Vagina (tissue), 2 donors: Measurements from ENCODE around the gene TENM4. TPM values are rescaled to one million over a fixed set of nuclear protein-coding genes. Genes with fewer than 3 reads are reported as not detected.
A peak's percentile ranks its signal among the peaks of the same experiment; 100 is the strongest.

Source experiments
- DNase-seq, 2 donors: peaks; one replicate each; pipeline ENCODE4 v3.0.0-alpha.2; 2017; ENCODE audit errors: extremely low spot score in 2 of 2
- H3K27ac ChIP-seq: fragments of 200-600 bp; sonication (generic); one replicate; pipeline ENCODE4 v1.5.1; 2019
- H3K27me3 ChIP-seq: fragments of 200-600 bp; sonication (generic); one replicate; pipeline ENCODE4 v1.5.1; 2019
- H3K36me3 ChIP-seq, 2 donors: fragments of 200-600 bp; sonication (generic); one replicate each; pipeline ENCODE4 v1.5.1; 2017 to 2019
- H3K4me1 ChIP-seq: fragments of 200-600 bp; sonication (generic); one replicate; pipeline ENCODE4 v1.5.1; 2019
- H3K4me3 ChIP-seq, 2 donors: fragments of 200-600 bp; sonication (generic); 1 replicate in 1 of 2; 2 replicates in 1 of 2; pipeline ENCODE4 v1.5.1; 2016 to 2019
- H3K9me3 ChIP-seq: fragments of 200-600 bp; sonication (generic); one replicate; pipeline ENCODE4 v1.5.1; 2019
- CTCF ChIP-seq, 3 experiments: fragments of 450-650 bp in 2 of 3; fragments of 200-600 bp in 1 of 3; sonication (generic) in 1 of 3; IDR thresholded peaks; one replicate each; pipeline ENCODE4 v1.5.1; 2017 to 2019; ENCODE audit warnings: antibody characterized with exemption in 3 of 3, mild to moderate bottlenecking in 2 of 3, moderate library complexity in 2 of 3
- POLR2A ChIP-seq, 2 donors: fragments of 450-650 bp; IDR thresholded peaks; one replicate each; pipeline ENCODE4 v1.6.1; 2017; ENCODE audit warnings: antibody characterized with exemption in 2 of 2, mild to moderate bottlenecking in 2 of 2, moderate library complexity in 2 of 2
- POLR2AphosphoS5 ChIP-seq, 2 donors: sonication (generic); formaldehyde crosslinking; IDR thresholded peaks; one replicate each; pipeline ENCODE4 v1.9.0; 2017; ENCODE audit warnings: antibody characterized with exemption in 2 of 2, mild to moderate bottlenecking in 2 of 2, low read depth in 1 of 2; ENCODE audit not compliant: insufficient read depth in 1 of 2
- intact Hi-C: fragments of 100-400 bp; cut with DNase I; formaldehyde crosslinking; loops from one replicate; pipeline ENCODE4 v1.15.1; 2023
- total RNA-seq: library from RNA; depleted of rRNA; stranded (reverse); fragments of >200 nt; gene quantifications from one replicate; pipeline ENCODE4 v1.2.3, GENCODE V29; 2016

The TENM4 gene
- total RNA-seq, 1 donor from 2014 or later: 12.5 TPM

DNA sequence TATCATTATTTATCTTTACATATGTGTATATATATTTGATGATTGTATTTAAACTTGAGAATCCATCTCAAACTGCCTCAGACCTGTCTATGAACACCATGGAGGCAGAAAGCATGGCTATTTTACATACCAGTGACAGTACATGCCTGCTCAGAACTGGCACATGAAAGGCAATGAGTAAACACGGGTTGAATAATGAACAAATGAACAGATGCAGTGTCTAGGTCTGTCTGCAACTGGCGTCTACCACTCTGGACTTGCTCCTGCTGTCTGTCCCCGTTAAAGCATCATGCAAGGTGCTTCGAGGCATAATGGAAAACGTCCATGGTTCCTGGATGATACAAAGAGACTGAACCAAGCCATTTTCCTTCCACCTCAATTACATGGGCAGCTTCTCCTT, 594.6 kb downstream of the TENM4 start:
- Histone ChIP-seq H3K4me3 (no peak overlapping the region), H3K36me3 (no peaks in the 10 kb centered on the region), H3K27ac (no peak overlapping the region), H3K4me1 (no peaks in the 10 kb centered on the region), H3K9me3 (no peaks in the 10 kb centered on the region), H3K27me3 (no peaks in the 10 kb centered on the region)
- TF ChIP-seq POLR2A (IDR thresholded peaks at IDR 0.05) (no peak), CTCF (IDR thresholded peaks at IDR 0.05) (no peak), POLR2AphosphoS5 (IDR thresholded peaks at IDR 0.05; ENCODE audit: insufficient read depth in 1 of 2, low read depth in 1 of 2) (no peak)
- no peak for DNase-seq
- intact Hi-C loops: no loop called here

DNA sequence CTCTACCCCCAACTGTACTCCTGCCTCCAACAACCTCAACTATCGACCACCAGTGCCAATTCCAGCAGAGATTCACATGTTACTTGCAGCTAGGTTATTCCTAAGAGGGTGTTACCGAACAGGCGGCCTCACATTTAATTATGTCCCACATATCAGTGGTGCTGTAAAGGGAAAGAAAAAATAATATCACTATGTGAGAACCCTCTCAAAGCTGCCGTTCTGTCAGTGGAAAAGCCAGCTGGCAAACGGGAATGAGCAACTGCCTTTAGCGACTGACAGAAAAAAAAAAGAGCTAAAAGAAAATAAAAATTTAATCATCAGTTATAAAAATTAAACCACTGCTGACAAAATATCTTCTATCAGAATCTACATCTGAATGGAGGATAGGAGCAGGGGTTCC, 595.3 kb downstream of the TENM4 start:
- no peak for TF ChIP-seq POLR2AphosphoS5 (IDR thresholded peaks at IDR 0.05; ENCODE audit: insufficient read depth in 1 of 2, low read depth in 1 of 2)
- no peak for TF ChIP-seq CTCF (IDR thresholded peaks at IDR 0.05)
- no peak for TF ChIP-seq POLR2A (IDR thresholded peaks at IDR 0.05)
- no peak overlapping the region for H3K4me3 ChIP-seq
- intact Hi-C loops: no loop called here

DNA sequence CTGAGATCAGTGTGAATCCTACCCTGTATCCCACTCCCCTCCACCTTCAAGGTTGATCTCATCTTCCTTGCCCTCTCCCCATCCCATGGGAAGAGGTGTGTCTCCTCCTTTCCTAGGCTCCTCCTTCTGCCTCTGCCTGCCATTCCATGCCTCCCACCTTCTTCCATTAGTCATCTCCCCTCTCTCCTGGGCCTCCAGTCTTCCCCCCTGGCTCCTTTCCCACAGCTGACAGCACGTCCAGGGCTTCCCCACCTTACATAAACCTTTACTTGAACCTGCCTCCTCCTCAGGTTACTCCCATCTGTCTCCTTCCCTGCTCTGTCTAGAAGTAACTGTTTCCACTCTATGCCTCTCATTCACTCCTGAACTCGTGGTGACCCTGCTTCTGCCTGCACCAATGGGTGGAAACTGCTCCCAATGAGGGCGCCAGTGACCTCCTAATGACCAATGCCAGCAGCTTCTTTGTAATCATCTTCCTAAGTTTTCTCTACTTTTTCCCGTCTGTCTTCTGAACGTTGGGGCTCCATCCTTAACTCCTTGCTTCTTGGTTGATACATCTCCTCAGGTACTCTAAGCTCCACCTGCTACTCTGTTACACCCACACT, 599.3 kb downstream of the TENM4 start:
- Histone ChIP-seq H3K27ac (peak overlapping the region; percentile 45), H3K9me3 (no peaks in the 10 kb centered on the region)

More for the DNA sequence above, 595.3 kb downstream of the TENM4 start:
- H3K36me3 ChIP-seq: no peaks in the 10 kb centered on the region
- H3K9me3 ChIP-seq: no peaks in the 10 kb centered on the region
- H3K27ac ChIP-seq: no peak overlapping the region
- no peak for DNase-seq
- H3K27me3 ChIP-seq: no peaks in the 10 kb centered on the region
- peaks cover 7% of the 10 kb centered on the region for H3K4me1 ChIP-seq

DNA sequence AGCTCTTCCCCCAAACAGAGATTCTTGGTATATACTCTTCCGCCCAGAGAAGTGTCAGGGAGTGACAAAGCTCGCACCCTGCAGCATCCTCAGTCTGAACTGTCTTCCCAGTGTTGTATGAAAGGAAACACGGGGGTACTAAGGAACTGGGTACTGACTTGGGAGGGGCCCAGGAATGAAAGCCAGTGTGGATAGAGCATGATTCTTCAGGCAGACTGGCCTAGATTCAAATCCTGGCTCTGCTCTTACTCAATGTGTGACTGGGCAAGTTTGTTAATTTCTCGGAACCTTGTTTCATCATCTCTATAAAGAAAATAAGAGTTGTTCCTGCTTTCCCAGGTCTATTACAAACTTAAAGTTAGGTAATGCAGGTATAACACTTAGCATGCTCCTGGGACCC, 600.2 kb downstream of the TENM4 start:
- DNase-seq: no peak
- TF ChIP-seq POLR2A (IDR thresholded peaks at IDR 0.05) (no peak), POLR2AphosphoS5 (IDR thresholded peaks at IDR 0.05; ENCODE audit: insufficient read depth in 1 of 2, low read depth in 1 of 2) (no peak), CTCF (IDR thresholded peaks at IDR 0.05) (no peak)
- Histone ChIP-seq H3K4me3 (no peak overlapping the region), H3K9me3 (no peaks in the 10 kb centered on the region), H3K27ac (peak overlapping the region; percentile 45), H3K27me3 (no peaks in the 10 kb centered on the region), H3K36me3 (no peaks in the 10 kb centered on the region), H3K4me1 (peaks cover 8% of the 10 kb centered on the region)
- intact Hi-C loops: no loop called here

More for the DNA sequence above, 599.3 kb downstream of the TENM4 start:
- DNase-seq: no peak
- no peaks in the 10 kb centered on the region for H3K27me3 ChIP-seq
- intact Hi-C loops: no loop called here
- no peak for TF ChIP-seq POLR2AphosphoS5 (IDR thresholded peaks at IDR 0.05; ENCODE audit: insufficient read depth in 1 of 2, low read depth in 1 of 2)
- no peak for TF ChIP-seq POLR2A (IDR thresholded peaks at IDR 0.05)
- no peak for TF ChIP-seq CTCF (IDR thresholded peaks at IDR 0.05)
- peaks cover 8% of the 10 kb centered on the region for H3K4me1 ChIP-seq
- no peak overlapping the region for H3K4me3 ChIP-seq
- no peaks in the 10 kb centered on the region for H3K36me3 ChIP-seq

- no peak for DNase-seq
- Histone ChIP-seq H3K27ac (peak overlapping the region; percentile 45), H3K36me3 (no peaks in the 10 kb centered on the region), H3K9me3 (no peaks in the 10 kb centered on the region), H3K4me1 (peaks cover 8% of the 10 kb centered on the region), H3K27me3 (no peaks in the 10 kb centered on the region), H3K4me3 (no peak overlapping the region)
- intact Hi-C loops: no loop called here
- no peak for TF ChIP-seq POLR2A (IDR thresholded peaks at IDR 0.05)
- no peak for TF ChIP-seq POLR2AphosphoS5 (IDR thresholded peaks at IDR 0.05; ENCODE audit: insufficient read depth in 1 of 2, low read depth in 1 of 2)
- TF ChIP-seq CTCF (IDR thresholded peaks at IDR 0.05): no peak
Measured at GRCh38 chr11:78840200-78840599, 600.6 kb downstream of the TENM4 start.
